Neural cell (in vitro differentiated cells): ENCODE data around the gene VSIR. TPM values are rescaled to one million over a fixed set of nuclear protein-coding genes. Genes with fewer than 3 reads are reported as not detected.

Source experiments
- H2AFZ ChIP-seq: fragments of 200-600, 300-800 bp; sonication (generic), shearing (Covaris generic); 2 replicates; pipeline ENCODE4 v1.6.0; 2014; ENCODE audit warnings: low read depth, mild to moderate bottlenecking, antibody characterized with exemption, low read length, moderate library complexity
- H3F3A ChIP-seq: fragments of 200-600 bp; shearing (Covaris generic); 2 replicates; pipeline ENCODE4 v1.6.1; 2016; ENCODE audit warnings: mild to moderate bottlenecking, moderate library complexity, mixed read lengths, antibody characterized with exemption, low read length; ENCODE audit not compliant: insufficient read depth, poor library complexity, severe bottlenecking
- H3K27ac ChIP-seq: fragments of 200-600, 300-800 bp; sonication (generic), shearing (Covaris generic); 2 replicates; pipeline ENCODE4 v1.5.1; 2014; ENCODE audit warnings: mild to moderate bottlenecking, low read length, moderate library complexity
- H3K27me3 ChIP-seq: fragments of 300-800, 200-600 bp; sonication (generic), shearing (Covaris generic); 2 replicates; pipeline ENCODE4 v1.6.0; 2014; ENCODE audit warnings: mild to moderate bottlenecking, low read depth, low read length, moderate library complexity; ENCODE audit not compliant: insufficient read depth
- H3K36me3 ChIP-seq: fragments of 300-800, 200-600 bp; sonication (generic), shearing (Covaris generic); 2 replicates; pipeline ENCODE4 v1.5.1; 2014; ENCODE audit warnings: mild to moderate bottlenecking, antibody characterized with exemption, low read length, moderate library complexity; ENCODE audit not compliant: insufficient read depth
- H3K4me2 ChIP-seq: fragments of 300-800, 200-600 bp; sonication (generic), shearing (Covaris generic); 2 replicates; pipeline ENCODE4 v1.6.0; 2014; ENCODE audit warnings: mild to moderate bottlenecking, low read length
- H3K4me3 ChIP-seq: fragments of 300-800, 200-600 bp; sonication (generic), shearing (Covaris generic); 2 replicates; pipeline ENCODE4 v1.5.1; 2014; ENCODE audit warnings: mild to moderate bottlenecking, low read length, moderate library complexity
- H3K79me2 ChIP-seq: fragments of 200-600 bp; shearing (Covaris generic); replicated peaks from 2 replicates; pipeline ENCODE4 v1.6.0; 2014; ENCODE audit warnings: mild to moderate bottlenecking, low read length, moderate library complexity; ENCODE audit not compliant: insufficient read depth
- H3K9ac ChIP-seq: fragments of 300-800, 200-600 bp; sonication (generic), shearing (Covaris generic); 2 replicates; pipeline ENCODE4 v1.6.1; 2016; ENCODE audit warnings: mild to moderate bottlenecking, low read length, mixed read lengths
- H3K9me2 ChIP-seq: fragments of 200-600 bp; shearing (Covaris generic); 2 replicates; pipeline ENCODE4 v1.6.1; 2016; ENCODE audit warnings: mild to moderate bottlenecking, low read length, mixed read lengths; ENCODE audit not compliant: insufficient read depth
- H3K9me3 ChIP-seq: fragments of 200-600, 300-800 bp; sonication (generic), shearing (Covaris generic); 2 replicates; pipeline ENCODE4 v1.6.1; 2016; ENCODE audit warnings: mild to moderate bottlenecking, mixed run types, low read length, moderate library complexity, mixed read lengths
- H4K20me1 ChIP-seq: fragments of 200-600 bp; shearing (Covaris generic); 2 replicates; pipeline ENCODE4 v1.6.1; 2016; ENCODE audit warnings: mild to moderate bottlenecking, mixed run types; ENCODE audit not compliant: insufficient read depth
- CTCF ChIP-seq: fragments of 450-650 bp; IDR thresholded peaks from 2 replicates; pipeline ENCODE4 v1.5.1; 2014; ENCODE audit warnings: antibody characterized with exemption, mild to moderate bottlenecking, moderate library complexity; ENCODE audit not compliant: poor library complexity, severe bottlenecking
- EP300 ChIP-seq: fragments of 450-650 bp; conservative IDR thresholded peaks from 2 replicates; pipeline ENCODE4 v1.6.1; 2014; ENCODE audit warnings: antibody characterized with exemption, mild to moderate bottlenecking, moderate library complexity; ENCODE audit not compliant: poor library complexity, severe bottlenecking
- EZH2 ChIP-seq: fragments of 200-600, 300-800 bp; shearing (Covaris generic), sonication (generic); IDR thresholded peaks from 2 replicates; pipeline ENCODE4 v1.6.1; 2014; ENCODE audit warnings: antibody characterized with exemption, low read length, borderline replicate concordance, mild to moderate bottlenecking; ENCODE audit not compliant: insufficient read depth, poor library complexity, severe bottlenecking
- MXI1 ChIP-seq: fragments of 450-650 bp; conservative IDR thresholded peaks from 2 replicates; pipeline ENCODE4 v1.6.1; 2014; ENCODE audit warnings: antibody characterized with exemption, mild to moderate bottlenecking; ENCODE audit not compliant: poor library complexity, severe bottlenecking
- POLR2AphosphoS5 ChIP-seq: IDR thresholded peaks from 2 replicates; pipeline ENCODE4 v1.6.1; 2012
- RAD21 ChIP-seq: fragments of 450-650 bp; conservative IDR thresholded peaks from 2 replicates; pipeline ENCODE4 v1.6.1; 2014; ENCODE audit warnings: antibody characterized with exemption, mild to moderate bottlenecking, moderate library complexity
- REST ChIP-seq: IDR thresholded peaks from 2 replicates; pipeline ENCODE4 v1.6.1; 2012; ENCODE audit warnings: borderline replicate concordance
- SMC3 ChIP-seq: fragments of 450-650 bp; conservative IDR thresholded peaks from 2 replicates; pipeline ENCODE4 v1.6.1; 2014; ENCODE audit warnings: antibody characterized with exemption, mild to moderate bottlenecking, moderate library complexity; ENCODE audit not compliant: poor library complexity
- TAF1 ChIP-seq: IDR thresholded peaks from 2 replicates; pipeline ENCODE4 v1.6.1; 2012; ENCODE audit warnings: low read depth
- polyA plus RNA-seq: library from polyadenylated mRNA; depleted of rRNA; stranded (reverse); fragments of >200 nt; gene quantifications from 2 replicates; pipeline ENCODE4 v1.2.3, GENCODE V29; 2014

VSIR gene
- polyA plus RNA-seq, 1 donor from 2014 or later: not detected

GRCh38 chr10:71698737-71699136 is 74.6 kb downstream of the VSIR start:
- Histone ChIP-seq H3K4me2 (no peak overlapping the region), H3K9ac (no peak overlapping the region), H3K4me3 (no peak overlapping the region), H3F3A (no peaks in the 10 kb centered on the region), H3K9me2 (no peaks in the 10 kb centered on the region), H3K36me3 (no peaks in the 10 kb centered on the region), H3K9me3 (no peaks in the 10 kb centered on the region), H4K20me1 (no peaks in the 10 kb centered on the region), H3K27me3 (no peaks in the 10 kb centered on the region), H2AFZ (no peak overlapping the region), H3K27ac (no peak overlapping the region), H3K79me2 (no peaks in the 10 kb centered on the region)
- TF ChIP-seq REST: no peak
- TF ChIP-seq MXI1: no peak
- no peak for TF ChIP-seq EP300
- no peak for TF ChIP-seq POLR2AphosphoS5
- no peak for TF ChIP-seq TAF1
- TF ChIP-seq CTCF: no peak
- no peak for TF ChIP-seq EZH2
- no peak for TF ChIP-seq SMC3
- TF ChIP-seq RAD21: no peak

DNA sequence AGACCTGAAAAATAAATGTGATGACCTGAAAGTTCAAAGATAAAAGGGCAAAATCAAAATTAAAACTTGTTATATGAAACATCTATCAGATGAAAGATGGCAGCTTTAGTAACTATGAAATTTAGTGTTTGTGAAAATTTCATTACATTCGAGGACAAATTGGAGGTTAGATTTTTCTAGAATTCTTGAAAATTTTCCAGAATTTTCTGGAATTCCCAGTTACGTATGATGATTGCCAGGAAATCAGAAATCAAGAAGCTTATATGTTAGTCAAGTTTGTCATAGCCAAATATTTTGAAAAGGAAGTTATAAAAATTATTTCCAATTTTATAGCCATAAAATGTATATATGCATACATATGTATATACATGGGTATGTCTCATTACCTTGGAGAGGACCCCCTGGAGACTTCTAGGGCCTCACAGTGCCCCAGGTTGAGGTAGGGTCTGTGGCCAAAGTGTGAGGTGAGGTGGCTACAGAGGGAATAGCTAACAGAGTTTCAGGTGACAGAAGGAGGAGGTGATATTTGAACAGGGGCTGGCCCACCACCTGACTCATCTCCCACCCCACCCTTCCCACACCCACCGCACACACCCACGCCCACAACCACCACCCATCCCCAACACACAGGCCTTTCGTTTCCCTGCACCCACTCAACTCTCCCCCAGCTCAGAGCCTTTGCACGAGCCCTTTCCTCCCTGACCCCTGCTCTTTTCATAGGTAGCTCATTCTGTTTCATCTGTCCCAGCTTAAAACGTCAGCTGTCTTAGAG is 75.2 kb downstream of the VSIR start:
- TF ChIP-seq EZH2 (no peak), SMC3 (no peak), CTCF (no peak), TAF1 (no peak), POLR2AphosphoS5 (no peak), RAD21 (no peak), MXI1 (no peak), REST (no peak), EP300 (no peak)
- no peaks in the 10 kb centered on the region for H3K9me3 ChIP-seq
- H3K4me3 ChIP-seq: no peak overlapping the region
- no peak overlapping the region for H3K4me2 ChIP-seq
- no peak overlapping the region for H2AFZ ChIP-seq
- no peaks in the 10 kb centered on the region for H3K9me2 ChIP-seq
- H3F3A ChIP-seq: no peaks in the 10 kb centered on the region
- H3K27ac ChIP-seq: no peak overlapping the region
- H4K20me1 ChIP-seq: no peaks in the 10 kb centered on the region
- no peaks in the 10 kb centered on the region for H3K36me3 ChIP-seq
- H3K79me2 ChIP-seq: no peaks in the 10 kb centered on the region
- H3K9ac ChIP-seq: no peak overlapping the region
- H3K27me3 ChIP-seq: no peaks in the 10 kb centered on the region
